HG03025 (cell line): Measurements from ENCODE around the gene CNRIP1.

Experiments used
- ATAC-seq: cut with Tn5 transposase; IDR thresholded peaks from one replicate; pipeline ENCODE4 v1.9.1; 2021; ENCODE audit warnings: mild to moderate bottlenecking, moderate library complexity; ENCODE audit not compliant: unreplicated experiment, low FRiP score

CNRIP1 gene

DNA sequence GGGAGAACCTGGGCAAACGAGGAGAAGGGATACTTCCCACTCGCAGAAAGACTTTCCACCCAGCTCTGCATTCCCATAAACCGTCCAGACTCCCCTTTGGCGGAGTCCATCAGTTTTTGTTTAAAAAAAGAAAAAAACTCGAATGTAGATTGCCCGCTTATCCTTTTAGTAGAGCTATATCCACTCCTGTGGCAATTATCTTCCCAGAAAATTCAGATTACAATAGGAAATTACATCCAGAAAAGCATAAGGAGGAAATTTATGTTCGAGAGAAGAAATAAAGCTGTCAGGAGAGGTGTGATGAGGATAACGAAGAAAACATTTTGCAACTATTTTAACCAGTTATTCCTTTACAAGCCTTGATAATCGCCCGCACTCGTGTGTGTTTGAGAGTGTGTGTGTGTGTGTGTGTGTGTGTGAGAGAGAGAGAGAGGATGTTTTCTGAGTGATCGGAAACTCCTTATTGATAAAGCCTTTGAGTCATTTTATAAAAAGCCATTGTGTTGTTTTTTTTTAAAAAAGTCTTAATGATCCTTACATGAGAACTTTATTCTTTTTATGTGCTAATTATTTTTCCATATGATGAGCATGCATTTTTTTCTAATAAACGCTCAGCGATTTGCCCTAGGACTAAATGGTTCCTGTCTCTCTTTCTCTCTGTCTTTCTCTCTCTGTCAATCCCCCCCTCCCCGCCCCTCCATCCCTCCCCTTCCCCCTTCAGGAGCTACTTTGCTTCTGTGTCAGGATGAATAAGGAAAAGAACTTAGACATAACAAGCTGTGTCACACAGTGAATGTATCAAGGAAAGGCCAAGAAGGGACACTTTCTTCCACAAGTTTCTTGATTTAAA is 66.3 kb downstream of the CNRIP1 start:
- no peak for ATAC-seq

GRCh38 chr2:68252400-68253218 is 67.1 kb downstream of the CNRIP1 start, which contains the start of gene PPP3R1:
Gene PPP3R1, minus strand, starts transcription at chr2:68252532. Its CDS starts 405 bp downstream, at chr2:68252127.
- peak; percentile 83 for ATAC-seq

- peak; percentile 11 for ATAC-seq
These were observed 67.8 kb downstream of the CNRIP1 start for GRCh38 chr2:68251855-68252399.

GRCh38 chr2:68251187-68251854 is 68.4 kb downstream of the CNRIP1 start:
- ATAC-seq: peak; percentile 40

- ATAC-seq: no peak
These were observed 69.0 kb downstream of the CNRIP1 start for GRCh38 chr2:68250652-68251186.

GRCh38 chr2:68250196-68250595 is 69.6 kb downstream of the CNRIP1 start:
- no peak for ATAC-seq

DNA sequence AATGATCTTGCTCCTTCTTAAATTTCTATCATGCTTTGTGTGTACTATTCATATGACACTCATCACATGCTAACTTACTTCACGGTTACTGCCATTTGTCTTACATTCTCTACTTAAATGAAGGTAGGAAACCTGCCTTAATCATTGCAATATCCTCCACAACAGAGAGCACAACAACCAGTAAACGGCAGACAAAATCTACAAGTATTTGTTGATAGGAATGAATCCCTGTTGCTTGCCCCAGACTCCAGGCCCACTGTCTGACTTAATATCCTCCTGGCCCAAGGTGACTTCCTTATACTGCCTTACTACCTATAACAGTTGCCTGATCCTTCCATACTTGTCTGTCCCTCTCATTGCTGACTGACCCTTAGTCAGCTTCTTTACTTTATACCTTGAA is 70.9 kb downstream of the CNRIP1 start:
- ATAC-seq: no peak

DNA sequence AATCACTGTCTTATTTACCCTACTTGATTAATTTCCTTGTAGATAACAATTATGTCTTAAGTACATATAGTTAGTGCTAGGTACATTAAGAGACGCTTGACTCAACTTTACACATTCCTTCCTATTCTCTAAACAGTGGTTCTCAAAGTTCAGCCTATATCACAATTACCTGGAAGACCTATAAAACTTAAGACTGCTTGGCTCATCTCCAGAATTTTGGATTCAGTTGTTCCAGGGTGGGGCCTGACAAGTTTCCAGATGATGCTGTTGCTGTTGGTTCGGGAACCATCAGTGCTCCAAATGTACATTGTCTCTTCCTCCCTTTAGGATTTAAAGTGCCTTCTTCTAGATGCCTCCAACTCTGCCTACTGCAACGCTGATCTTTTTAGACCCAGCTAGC is 71.4 kb downstream of the CNRIP1 start:
- no peak for ATAC-seq

DNA sequence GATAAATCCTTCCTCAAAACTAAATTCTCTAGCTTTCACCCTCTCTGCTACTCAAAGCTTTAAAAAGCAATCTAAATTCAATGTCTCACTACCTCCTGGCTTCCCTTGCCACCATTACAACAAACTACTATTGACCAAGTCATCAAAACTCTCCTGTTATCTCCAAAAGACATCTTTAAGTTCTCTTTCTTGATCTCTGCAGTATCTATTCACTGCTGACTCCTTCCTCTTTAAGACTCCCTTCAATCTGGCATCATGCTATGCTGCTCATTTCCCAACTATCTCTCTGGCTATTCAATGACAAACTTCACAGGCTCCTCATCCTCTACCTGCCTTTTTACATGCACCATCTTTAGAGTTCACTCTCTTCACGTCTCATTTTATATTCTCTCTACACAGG is 73.4 kb downstream of the CNRIP1 start:
- no peak for ATAC-seq

DNA sequence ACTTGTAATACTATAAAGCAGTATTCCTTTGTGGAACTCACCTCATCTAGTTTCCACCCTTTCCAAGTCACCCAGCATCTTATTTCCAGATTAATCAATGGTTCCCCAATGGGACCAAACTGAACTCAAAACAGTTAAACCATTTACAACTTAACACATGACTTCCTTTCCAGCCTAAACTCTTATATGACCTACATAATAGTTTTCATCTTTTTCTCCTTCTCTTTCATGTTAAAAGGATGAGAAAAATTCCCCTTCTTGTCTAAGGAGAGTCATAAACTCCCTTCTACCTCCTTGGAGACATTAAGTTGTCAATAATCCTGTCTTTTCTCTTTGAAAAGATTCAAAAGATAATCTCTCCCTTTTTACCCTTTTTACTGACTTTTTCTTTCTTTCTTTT is 74.1 kb downstream of the CNRIP1 start:
- ATAC-seq: no peak

DNA sequence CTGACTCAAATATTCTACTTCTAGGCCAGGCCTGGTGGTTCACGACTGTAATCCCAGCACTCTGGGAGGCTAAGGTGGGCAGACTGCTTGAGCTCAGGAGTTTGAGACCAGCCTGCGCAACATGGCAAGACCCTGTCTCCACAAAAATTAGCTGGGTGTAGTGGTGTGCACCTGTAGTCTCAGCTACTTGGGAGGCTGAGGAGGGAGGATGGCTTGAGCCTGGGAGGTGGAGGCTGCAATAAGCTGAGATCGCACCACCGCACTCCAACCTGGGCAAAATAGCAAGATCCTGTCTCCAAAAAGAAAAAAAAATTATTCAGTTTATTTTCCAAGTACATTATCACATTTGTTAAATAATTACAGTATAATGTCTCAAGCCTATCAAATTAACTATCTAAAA is 74.7 kb downstream of the CNRIP1 start:
- no peak for ATAC-seq

DNA sequence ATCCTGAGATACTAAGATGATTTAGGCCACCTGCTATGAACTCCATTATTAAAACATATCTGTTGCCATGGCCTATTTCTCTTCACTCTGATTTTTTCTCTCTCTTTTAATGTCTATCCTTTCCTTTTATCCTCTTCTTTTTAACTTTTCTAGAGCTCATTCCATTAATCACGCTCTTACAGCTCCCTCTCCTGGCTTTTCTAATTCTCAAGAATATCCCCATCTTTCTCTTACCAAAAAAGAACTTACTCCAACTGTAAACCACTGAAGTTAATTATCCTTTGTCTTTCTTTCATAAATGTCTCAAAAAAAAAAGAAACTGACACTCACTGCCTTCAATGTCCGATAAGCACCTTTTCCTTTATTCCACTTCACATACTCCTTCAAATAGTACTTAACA is 75.3 kb downstream of the CNRIP1 start:
- ATAC-seq: no peak
